Measurements from ENCODE around the gene GINM1. TPM values are rescaled to one million over a fixed set of nuclear protein-coding genes. Genes with fewer than 3 reads are reported as not detected.

The GINM1 gene
- total and polyA plus RNA-seq, 2 of the 8 experiments (the other 6 are each of a cell fraction or from before 2014, with no cell fraction given), result 5.1 to 21.6 TPM

GRCh38 chr6:149545258-149545753 is 20.9 kb upstream of the GINM1 start:
- Histone ChIP-seq H3K79me1 (ENCODE audit: low read depth, low read length) (no peaks in the 10 kb centered on the region; the same call in 1 of the 2 replicates), H3K27ac (ENCODE audit: low read depth, low read length) (peak overlapping the region; percentile 88), H2AFZ (ENCODE audit: low read length) (peak overlapping the region; percentile 27; the same call in 1 of the 2 replicates), H3K23me2 (ENCODE audit: low read depth, low read length) (peaks cover 7% of the 10 kb centered on the region; the same call in 1 of the 2 replicates), H3K36me3 (ENCODE audit: control insufficient read depth in 2 of 4, insufficient read depth in 4 of 4, low read length in 3 of 4) (peaks cover 0 to 7% (median 2%) of the 10 kb centered on the region in 4 experiments; a peak in 3 of 8 replicates), H3K4ac (replicated peaks; ENCODE audit: insufficient read length, low read depth, low read length) (peak overlapping the region; percentile 4), H3K27me3 (replicated peaks in 1 of 4; ENCODE audit: control insufficient read depth in 3 of 4, extremely low read depth in 1 of 4, insufficient read depth in 3 of 4, low read length in 3 of 4) (no peaks in the 10 kb centered on the region), H3K4me3 (ENCODE audit: extremely low read depth in 1 of 4, insufficient read depth in 2 of 4, low read depth in 3 of 4, low read length in 4 of 4) (peak overlapping the region; percentile 86 to 98 (median 94)), H2BK12ac (ENCODE audit: low read depth, low read length) (peak overlapping the region; percentile 96; the same call in 1 of the 2 replicates), H3K4me2 (ENCODE audit: insufficient read depth in 1 of 2, low read depth in 2 of 2, low read length in 2 of 2) (peak overlapping the region; percentile 80 to 98), H2BK5ac (ENCODE audit: low read depth, low read length) (peak overlapping the region; percentile 97), H3K18ac (ENCODE audit: extremely low read depth, low read length) (peak overlapping the region; percentile 48; the same call in 1 of the 2 replicates), H2BK15ac (ENCODE audit: low read length) (peak overlapping the region; percentile 55; the same call in 1 of the 2 replicates), H4K20me1 (replicated peaks in 1 of 2; ENCODE audit: control insufficient read depth in 1 of 2, insufficient read depth in 2 of 2, low read length in 2 of 2) (peaks cover 0 to 2% of the 10 kb centered on the region in 2 experiments), H3K9ac (replicated peaks in 1 of 4; ENCODE audit: extremely low read depth in 1 of 4, low read depth in 3 of 4, low read length in 3 of 4) (peak overlapping the region; percentile 91 to 94 (median 92)), H3K79me2 (ENCODE audit: control insufficient read depth in 1 of 2, insufficient read depth in 2 of 2, low read length in 2 of 2) (peaks cover 13 to 45% of the 10 kb centered on the region in 2 experiments), H4K91ac (replicated peaks; ENCODE audit: insufficient read length, low read length) (peak overlapping the region; percentile 91), H4K5ac (ENCODE audit: insufficient read length, low read depth, low read length) (peak overlapping the region; percentile 8), H3K9me3 (ENCODE audit: insufficient read depth in 2 of 2, low read depth in 1 of 2, low read length in 1 of 2) (no peaks in the 10 kb centered on the region), H2AK5ac (ENCODE audit: low read depth, low read length) (peak overlapping the region; percentile 91; the same call in 1 of the 2 replicates), H4K8ac (ENCODE audit: extremely low read depth, insufficient read depth, low read length) (peak overlapping the region; percentile 99; the same call in 1 of the 2 replicates), H3K4me1 (replicated peaks in 1 of 4; ENCODE audit: control insufficient read depth in 3 of 4, insufficient read depth in 4 of 4, low read length in 3 of 4) (no peaks in the 10 kb centered on the region; a peak in 1 of 7 replicates), H2BK20ac (ENCODE audit: low read length) (no peak overlapping the region), H2BK120ac (replicated peaks; ENCODE audit: low read depth, low read length) (peak overlapping the region; percentile 3), H3K56ac (replicated peaks; ENCODE audit: insufficient read length, low read depth, low read length) (peak overlapping the region; percentile 5), H3K14ac (ENCODE audit: insufficient read length) (no peak overlapping the region), H3K23ac (ENCODE audit: insufficient read length) (no peak overlapping the region)
- FAIRE-seq (no peak), DNase-seq (ENCODE audit: low read depth in 1 of 2, low spot score in 2 of 2) (no peak)
- TF ChIP-seq CTCF (IDR thresholded peaks at IDR 0.05; ENCODE audit: control extremely low read depth in 1 of 3, insufficient read depth in 1 of 3, low read depth in 1 of 3, low read length in 3 of 3), result peak in 1 of 3 experiments; percentile 8; a peak in 1 of 4 replicates
- TF ChIP-seq NRF1 (IDR thresholded peaks at IDR 0.05; ENCODE audit: low read depth, low read length), result no peak
- ChIA-PET CTCF (ENCODE audit: partially characterized antibody) (interaction anchor here (0.6 to 8.9 kb wide), 11 partner anchors 9 to 1140 kb away, joined by 3 to 108 read pairs (median 3); partner anchors contain the start of gene GINM1), POLR2A (ENCODE audit: partially characterized antibody) (interaction anchor here (0.8 to 3.2 kb wide), 6 partner anchors 18 to 228 kb away, joined by 3 to 25 read pairs (median 3); partner anchors contain the start of genes GINM1, LATS1 and TAB2)
- 1% methylated on average over 16 of the region's 16 CpGs; no CpG with 5 or more reads in 1 of the 2 experiments for WGBS, 2 experiments (ENCODE audit: extremely low coverage in 1 of 2, insufficient coverage in 1 of 2, insufficient read length in 1 of 2, insufficient replicate concordance in 2 of 2, low coverage in 1 of 2, low lambda C conversion rate in 2 of 2, missing lambda C conversion rate in 1 of 2)

All from H1 (cell line).